ENCODE measurements around the gene PLCL2.

DNA sequence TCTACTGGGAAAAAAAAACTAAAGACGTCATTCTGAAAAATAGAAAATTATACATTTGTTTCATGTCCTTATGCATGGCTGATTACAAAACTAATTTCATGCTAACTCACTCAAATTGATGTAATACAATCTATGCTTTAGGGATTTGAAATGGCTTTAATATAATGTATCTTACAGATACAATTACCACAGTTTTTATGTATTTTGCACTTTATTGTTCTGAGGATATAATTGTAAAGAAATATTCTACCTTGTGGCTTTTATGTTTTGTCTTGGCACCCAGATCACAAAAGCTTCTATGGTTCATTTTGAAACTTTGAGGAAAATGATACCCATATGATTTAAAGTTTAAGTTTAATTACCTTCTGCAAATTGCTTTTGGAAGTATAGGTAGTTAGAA, 122.5 kb downstream of the PLCL2 start:
- TF ChIP-seq EZH2phosphoT487 (IDR thresholded peaks at IDR 0.05; ENCODE audit: unreplicated experiment) (no peak), NANOG (IDR thresholded peaks at IDR 0.05; ENCODE audit: borderline replicate concordance) (no peak), POLR2AphosphoS5 (IDR thresholded peaks at IDR 0.05; ENCODE audit: low read depth) (no peak), EZH2 (IDR thresholded peaks at IDR 0.05; ENCODE audit: low read depth, unreplicated experiment) (no peak)
- TF ChIP-seq, protein P1, sequence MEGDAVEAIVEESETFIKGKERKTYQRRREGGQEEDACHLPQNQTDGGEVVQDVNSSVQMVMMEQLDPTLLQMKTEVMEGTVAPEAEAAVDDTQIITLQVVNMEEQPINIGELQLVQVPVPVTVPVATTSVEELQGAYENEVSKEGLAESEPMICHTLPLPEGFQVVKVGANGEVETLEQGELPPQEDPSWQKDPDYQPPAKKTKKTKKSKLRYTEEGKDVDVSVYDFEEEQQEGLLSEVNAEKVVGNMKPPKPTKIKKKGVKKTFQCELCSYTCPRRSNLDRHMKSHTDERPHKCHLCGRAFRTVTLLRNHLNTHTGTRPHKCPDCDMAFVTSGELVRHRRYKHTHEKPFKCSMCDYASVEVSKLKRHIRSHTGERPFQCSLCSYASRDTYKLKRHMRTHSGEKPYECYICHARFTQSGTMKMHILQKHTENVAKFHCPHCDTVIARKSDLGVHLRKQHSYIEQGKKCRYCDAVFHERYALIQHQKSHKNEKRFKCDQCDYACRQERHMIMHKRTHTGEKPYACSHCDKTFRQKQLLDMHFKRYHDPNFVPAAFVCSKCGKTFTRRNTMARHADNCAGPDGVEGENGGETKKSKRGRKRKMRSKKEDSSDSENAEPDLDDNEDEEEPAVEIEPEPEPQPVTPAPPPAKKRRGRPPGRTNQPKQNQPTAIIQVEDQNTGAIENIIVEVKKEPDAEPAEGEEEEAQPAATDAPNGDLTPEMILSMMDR (conservative IDR thresholded peaks at IDR 0.05; ENCODE audit: low read depth in 2 of 2): no peak
- TF ChIP-seq, protein P2, sequence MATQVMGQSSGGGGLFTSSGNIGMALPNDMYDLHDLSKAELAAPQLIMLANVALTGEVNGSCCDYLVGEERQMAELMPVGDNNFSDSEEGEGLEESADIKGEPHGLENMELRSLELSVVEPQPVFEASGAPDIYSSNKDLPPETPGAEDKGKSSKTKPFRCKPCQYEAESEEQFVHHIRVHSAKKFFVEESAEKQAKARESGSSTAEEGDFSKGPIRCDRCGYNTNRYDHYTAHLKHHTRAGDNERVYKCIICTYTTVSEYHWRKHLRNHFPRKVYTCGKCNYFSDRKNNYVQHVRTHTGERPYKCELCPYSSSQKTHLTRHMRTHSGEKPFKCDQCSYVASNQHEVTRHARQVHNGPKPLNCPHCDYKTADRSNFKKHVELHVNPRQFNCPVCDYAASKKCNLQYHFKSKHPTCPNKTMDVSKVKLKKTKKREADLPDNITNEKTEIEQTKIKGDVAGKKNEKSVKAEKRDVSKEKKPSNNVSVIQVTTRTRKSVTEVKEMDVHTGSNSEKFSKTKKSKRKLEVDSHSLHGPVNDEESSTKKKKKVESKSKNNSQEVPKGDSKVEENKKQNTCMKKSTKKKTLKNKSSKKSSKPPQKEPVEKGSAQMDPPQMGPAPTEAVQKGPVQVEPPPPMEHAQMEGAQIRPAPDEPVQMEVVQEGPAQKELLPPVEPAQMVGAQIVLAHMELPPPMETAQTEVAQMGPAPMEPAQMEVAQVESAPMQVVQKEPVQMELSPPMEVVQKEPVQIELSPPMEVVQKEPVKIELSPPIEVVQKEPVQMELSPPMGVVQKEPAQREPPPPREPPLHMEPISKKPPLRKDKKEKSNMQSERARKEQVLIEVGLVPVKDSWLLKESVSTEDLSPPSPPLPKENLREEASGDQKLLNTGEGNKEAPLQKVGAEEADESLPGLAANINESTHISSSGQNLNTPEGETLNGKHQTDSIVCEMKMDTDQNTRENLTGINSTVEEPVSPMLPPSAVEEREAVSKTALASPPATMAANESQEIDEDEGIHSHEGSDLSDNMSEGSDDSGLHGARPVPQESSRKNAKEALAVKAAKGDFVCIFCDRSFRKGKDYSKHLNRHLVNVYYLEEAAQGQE (IDR thresholded peaks at IDR 0.05; ENCODE audit: unreplicated experiment): no peak
- TF ChIP-seq, protein P3, sequence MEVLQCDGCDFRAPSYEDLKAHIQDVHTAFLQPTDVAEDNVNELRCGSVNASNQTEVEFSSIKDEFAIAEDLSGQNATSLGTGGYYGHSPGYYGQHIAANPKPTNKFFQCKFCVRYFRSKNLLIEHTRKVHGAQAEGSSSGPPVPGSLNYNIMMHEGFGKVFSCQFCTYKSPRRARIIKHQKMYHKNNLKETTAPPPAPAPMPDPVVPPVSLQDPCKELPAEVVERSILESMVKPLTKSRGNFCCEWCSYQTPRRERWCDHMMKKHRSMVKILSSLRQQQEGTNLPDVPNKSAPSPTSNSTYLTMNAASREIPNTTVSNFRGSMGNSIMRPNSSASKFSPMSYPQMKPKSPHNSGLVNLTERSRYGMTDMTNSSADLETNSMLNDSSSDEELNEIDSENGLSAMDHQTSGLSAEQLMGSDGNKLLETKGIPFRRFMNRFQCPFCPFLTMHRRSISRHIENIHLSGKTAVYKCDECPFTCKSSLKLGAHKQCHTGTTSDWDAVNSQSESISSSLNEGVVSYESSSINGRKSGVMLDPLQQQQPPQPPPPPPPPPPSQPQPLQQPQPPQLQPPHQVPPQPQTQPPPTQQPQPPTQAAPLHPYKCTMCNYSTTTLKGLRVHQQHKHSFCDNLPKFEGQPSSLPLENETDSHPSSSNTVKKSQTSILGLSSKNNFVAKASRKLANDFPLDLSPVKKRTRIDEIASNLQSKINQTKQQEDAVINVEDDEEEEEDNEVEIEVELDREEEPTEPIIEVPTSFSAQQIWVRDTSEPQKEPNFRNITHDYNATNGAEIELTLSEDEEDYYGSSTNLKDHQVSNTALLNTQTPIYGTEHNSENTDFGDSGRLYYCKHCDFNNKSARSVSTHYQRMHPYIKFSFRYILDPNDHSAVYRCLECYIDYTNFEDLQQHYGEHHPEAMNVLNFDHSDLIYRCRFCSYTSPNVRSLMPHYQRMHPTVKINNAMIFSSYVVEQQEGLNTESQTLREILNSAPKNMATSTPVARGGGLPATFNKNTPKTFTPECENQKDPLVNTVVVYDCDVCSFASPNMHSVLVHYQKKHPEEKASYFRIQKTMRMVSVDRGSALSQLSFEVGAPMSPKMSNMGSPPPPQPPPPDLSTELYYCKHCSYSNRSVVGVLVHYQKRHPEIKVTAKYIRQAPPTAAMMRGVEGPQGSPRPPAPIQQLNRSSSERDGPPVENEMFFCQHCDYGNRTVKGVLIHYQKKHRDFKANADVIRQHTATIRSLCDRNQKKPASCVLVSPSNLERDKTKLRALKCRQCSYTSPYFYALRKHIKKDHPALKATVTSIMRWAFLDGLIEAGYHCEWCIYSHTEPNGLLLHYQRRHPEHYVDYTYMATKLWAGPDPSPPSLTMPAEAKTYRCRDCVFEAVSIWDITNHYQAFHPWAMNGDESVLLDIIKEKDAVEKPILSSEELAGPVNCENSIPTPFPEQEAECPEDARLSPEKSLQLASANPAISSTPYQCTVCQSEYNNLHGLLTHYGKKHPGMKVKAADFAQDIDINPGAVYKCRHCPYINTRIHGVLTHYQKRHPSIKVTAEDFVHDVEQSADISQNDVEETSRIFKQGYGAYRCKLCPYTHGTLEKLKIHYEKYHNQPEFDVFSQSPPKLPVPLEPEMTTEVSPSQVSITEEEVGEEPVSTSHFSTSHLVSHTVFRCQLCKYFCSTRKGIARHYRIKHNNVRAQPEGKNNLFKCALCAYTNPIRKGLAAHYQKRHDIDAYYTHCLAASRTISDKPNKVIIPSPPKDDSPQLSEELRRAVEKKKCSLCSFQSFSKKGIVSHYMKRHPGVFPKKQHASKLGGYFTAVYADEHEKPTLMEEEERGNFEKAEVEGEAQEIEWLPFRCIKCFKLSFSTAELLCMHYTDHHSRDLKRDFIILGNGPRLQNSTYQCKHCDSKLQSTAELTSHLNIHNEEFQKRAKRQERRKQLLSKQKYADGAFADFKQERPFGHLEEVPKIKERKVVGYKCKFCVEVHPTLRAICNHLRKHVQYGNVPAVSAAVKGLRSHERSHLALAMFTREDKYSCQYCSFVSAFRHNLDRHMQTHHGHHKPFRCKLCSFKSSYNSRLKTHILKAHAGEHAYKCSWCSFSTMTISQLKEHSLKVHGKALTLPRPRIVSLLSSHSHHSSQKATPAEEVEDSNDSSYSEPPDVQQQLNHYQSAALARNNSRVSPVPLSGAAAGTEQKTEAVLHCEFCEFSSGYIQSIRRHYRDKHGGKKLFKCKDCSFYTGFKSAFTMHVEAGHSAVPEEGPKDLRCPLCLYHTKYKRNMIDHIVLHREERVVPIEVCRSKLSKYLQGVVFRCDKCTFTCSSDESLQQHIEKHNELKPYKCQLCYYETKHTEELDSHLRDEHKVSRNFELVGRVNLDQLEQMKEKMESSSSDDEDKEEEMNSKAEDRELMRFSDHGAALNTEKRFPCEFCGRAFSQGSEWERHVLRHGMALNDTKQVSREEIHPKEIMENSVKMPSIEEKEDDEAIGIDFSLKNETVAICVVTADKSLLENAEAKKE (CRISPR knock-in tag; IDR thresholded peaks at IDR 0.05): no peak

Data from GM23338 (cell line).